Kidney tubule cell (primary cell): ENCODE measurements around the gene ANXA3.

Source experiments
- DNase-seq: peaks from one replicate; pipeline ENCODE4 v3.0.0-alpha.2; 2018; ENCODE audit warnings: low spot score

The ANXA3 gene

DNA sequence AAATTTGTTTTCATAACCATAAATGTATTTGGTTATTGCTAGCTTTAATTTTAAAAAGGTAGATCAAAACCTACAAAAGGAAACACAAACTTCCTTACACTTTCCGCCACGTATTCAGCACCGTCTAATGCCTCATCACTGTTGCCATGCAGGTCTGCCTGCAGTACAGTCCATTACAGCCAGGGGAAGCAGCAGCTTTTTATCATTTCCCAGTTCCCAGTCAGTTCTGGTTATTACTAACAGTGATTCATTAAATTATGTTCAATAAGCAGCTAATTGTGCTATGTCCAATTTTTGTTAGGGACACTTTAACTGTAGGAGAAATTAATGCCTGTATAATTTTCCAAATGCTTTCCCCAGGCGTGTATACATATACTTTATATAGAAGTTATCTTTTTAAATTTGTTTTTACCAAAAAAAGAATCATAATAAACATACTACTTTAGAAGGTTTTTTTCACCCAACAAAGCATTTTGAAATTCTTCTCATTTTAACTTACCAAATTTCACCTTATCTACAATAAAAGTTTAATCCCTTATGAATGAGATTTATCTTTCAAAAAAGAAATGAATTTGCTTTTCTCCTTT is 93.3 kb downstream of the ANXA3 start:
- peak; percentile 85 for DNase-seq

DNA sequence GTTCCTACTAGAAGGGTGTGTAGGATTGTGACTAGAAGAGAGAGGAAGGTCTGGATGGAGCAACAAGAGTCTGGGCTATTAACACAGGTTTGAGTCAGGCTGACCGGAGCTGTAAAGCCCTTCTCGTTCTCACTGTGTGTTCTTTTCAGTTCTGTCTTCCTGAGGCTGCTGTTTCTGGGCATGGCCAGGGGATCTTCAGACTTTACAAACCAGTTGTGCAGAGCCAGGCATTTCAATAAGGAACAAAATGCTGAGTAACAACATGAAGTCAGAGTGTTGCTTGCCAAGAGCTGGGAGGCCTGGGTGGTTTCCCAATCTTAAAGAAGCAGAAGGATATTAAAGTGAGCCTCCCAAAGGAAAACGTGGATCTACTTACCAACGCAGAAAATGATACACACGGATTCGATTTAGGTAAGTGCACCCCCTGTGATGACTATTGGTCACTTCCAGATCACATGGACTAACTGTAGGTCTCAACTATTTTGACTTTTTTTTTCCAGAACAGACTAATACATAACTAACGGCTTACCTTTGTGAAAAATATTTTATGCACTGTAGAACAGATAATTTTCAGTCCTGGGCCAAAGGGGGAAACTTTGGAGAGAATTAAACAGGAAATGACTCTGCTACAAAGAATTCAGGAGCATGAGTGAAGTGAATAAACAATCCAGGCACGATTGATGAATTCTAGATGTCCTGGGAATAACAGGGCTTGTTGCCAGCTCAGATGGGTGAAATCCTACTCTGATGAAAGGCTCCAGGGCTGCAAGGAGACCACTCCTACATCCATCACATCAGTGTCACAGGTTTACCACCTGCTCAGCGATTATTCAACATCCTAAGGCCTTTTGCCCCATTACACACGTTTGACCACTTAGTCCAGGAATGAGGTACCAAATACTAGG is 94.5 kb downstream of the ANXA3 start:
- peak; percentile 98 for DNase-seq

DNA sequence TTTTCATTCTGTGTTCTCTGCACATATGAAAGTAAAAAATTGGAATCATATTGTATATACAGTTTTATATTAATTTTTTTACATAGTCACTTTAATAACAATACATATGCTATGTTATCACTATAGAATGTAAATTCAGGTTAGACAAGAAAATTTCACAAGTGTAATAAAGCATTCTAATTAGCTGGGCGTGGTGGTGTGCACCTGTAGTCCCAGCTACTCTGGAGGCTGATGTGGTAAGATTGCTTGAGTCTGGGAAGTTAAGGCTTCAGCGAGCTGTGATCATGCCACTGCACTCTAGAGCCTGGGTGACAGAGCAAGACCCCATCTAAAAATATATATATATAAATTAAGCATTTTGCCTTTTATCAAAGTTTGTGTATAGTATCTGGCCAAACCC is 95.7 kb downstream of the ANXA3 start:
- no peak for DNase-seq

DNA sequence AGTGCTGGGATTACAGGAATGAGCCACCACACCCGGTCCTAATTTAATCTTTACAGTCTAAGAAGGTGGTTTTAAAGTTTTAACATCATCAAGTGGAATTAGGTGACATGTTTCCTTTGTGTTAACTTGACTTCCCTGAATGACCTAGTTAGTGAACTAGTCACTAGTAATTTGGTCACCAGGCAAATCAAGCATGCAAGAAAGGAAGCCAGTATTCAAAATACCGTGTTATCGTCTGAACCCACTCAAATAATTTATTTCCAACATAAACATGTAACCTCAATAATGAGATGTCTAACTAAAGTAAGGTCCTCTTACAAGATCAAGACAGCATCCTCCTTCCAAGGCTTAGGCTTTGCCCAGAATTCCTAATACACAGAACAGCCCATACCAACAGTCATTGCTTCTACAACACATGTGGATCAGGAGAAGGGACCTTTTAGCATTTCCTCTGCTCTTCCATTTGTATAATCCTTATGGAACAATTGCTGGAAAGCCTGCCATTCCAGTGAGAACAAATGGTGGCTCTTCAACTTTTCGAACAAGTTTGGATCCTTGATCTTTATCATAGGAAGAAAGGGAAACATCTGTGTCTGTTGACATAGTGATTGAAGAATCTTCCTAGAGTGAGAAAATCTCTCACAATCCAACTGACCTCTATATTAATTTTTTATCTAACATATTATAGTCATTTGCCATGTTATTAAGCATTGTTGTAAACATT is 97.2 kb downstream of the ANXA3 start:
- DNase-seq, result peak; percentile 15

DNA sequence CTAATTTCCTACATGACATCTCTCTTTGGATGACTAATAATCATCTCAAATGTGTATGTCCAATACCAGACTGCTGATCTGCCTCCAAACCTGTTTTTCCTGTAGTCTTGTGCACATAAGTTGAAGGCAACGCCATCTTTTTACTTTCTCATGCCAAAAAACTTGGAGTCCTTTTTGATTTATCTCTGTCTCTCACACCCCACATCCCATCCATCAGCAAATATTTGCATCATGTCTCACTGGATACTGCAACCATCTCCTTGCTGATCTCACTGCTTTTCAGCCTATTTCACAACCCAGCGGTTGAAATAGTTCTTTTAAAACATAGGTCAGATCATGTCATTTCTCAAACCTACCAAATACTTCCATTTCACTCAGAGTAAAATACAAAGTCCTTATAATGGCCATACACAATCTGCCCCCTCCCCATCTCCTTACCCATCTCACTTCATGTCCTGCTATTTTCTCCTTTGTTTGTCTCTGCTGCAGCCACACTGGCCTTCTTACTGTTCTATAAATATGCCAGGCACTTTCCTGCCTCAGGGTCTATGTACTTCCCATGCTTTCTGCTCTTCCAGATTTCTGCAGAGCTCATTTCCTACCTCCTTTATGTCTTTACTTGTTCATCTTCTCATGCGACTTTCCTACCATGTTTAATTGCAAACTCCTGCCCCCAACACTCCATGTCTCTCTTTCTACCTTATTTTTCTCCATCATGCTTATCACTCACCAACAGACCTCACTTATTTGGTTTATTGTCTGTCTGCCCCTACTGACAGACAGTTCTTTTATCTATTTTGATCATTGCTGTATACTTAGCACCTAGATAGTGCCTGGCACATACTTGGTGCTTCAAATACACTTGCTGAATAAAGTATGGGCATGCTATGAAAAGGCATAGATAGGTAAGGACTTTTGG is 98.8 kb downstream of the ANXA3 start:
- peak; percentile 46 for DNase-seq

DNA sequence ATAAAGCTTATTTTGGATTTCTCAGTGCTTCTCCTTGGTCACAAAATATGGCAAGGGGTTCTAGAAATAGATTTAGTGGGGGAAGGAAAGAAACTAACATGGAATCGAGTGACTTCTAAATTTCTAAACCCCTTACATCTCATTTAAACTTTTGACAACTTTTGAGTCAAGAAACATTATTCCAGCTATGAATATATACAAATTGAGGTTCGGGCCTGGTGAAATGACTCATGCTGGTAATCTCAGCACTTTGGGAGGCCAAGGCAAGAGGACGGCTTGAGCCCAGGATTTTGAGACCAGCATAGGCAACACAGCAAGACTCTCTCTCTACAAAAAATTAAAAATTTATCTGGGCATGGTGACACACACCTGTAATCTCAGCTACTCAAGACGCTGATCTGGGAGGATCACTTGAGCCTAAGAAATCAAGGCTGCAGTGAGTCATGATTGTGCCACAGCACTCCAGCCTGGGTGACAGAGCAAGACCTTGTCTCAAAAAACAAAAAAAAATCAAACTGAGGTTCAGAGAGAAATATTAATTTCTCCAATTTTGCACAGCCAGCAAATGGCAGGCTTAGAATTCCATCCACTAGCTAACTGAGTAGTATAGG is 99.8 kb downstream of the ANXA3 start:
- peak; percentile 20 for DNase-seq

DNA sequence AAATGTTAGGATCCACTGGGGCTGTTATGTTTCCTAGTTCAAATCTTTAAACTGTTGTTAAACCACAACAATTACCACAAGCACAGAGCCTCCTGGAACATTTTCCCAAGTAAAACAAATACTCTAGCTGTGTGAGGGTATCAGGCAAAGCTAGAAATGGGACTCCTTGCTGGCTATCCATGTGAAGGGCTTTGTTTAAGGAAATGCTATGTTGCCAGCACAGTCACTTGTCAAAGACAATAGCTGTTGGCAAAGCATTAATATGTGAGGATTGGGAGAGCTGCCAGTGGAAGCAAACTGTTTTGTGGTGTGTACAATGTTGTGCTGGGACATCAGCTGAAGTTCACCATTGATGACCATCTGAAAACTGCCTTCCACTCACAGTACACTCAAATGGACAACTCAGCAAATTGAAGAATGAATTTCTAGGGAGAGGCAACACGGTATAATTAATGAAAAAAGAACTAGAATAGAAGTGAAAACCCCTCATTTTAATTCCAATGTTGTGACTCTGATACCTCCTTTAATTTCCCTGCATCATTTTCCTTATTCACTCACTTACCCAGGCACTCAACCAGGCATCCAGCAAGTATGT is 100.8 kb downstream of the ANXA3 start:
- DNase-seq, result no peak

DNA sequence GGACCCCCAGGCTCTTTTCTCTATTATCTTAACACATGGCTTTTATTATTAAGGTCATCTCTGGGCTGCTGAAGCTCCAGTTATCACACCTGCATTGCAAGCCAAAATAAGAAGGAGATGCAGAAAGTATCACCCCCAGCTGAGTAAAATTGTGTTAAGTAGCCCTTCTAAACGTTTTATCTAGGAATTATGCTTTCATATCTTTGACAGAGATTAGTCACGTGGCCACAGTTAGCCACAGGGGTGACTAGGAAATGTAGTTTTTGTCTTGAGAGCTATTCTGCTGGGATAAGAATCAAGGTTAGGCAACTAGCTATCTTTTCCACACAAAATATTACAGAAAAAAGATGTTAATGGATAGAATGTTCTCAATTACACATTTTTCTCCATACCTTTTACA is 102.1 kb downstream of the ANXA3 start:
- no peak for DNase-seq

DNA sequence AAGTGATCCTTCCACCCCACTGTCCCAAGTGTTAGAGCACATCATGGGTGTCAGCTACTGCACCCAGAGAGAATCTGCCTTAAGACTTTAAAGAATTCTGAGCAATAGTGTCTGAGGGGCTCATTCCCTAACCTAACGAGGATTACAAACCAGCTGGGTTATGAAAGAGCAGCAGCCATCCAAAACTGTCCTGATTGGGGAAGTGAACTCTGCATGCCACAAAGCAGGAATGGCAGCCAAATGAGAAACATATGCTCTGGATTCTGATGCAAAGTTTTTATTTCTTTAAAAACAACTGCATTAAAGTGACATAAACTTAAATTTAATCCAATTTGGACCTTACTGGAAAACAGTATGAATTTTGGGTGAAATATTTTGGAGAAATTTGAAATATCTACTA is 103.2 kb downstream of the ANXA3 start:
- no peak for DNase-seq

DNA sequence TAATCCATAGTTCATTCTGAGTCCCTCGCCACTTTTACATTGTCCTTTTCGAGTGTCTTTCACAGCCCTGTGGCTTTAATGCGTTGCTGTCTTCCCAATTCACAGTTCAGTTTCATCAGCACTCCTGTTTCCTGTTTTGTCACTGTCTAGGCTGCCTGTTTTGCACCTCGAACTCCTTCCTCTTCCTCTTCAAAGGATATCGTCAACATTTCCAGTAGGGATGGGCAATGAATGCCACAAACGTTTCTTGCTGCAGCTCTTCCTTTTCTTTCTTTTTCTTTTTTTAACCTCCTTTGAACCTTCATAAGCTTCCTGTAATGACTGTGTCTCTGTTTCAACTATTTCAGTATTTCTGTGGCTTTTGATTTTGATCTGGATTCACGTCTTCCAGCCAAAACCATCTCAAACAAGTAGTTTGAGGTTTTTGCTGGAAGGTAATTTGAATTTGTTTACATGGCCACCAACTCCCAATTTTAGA is 105.4 kb downstream of the ANXA3 start:
- no peak for DNase-seq

DNA sequence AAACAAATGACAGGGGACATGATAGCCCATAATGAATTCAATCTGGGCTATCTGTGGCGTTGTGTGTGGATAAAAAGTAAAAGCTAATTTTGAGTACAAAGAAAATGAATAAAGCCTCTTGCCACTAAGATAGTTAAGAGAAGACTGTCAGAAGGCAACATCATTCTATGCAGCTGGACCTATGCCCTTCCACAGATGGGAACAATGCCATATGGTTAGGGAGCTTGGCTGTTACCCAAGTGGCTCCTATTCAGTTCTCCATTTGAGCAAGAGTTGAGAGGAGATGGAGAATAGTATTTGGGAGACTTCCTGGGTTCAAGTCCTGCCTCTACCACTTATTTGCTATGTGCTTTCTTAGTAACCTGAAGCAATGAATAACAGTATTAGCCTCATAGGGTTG is 107.7 kb downstream of the ANXA3 start:
- no peak for DNase-seq

DNA sequence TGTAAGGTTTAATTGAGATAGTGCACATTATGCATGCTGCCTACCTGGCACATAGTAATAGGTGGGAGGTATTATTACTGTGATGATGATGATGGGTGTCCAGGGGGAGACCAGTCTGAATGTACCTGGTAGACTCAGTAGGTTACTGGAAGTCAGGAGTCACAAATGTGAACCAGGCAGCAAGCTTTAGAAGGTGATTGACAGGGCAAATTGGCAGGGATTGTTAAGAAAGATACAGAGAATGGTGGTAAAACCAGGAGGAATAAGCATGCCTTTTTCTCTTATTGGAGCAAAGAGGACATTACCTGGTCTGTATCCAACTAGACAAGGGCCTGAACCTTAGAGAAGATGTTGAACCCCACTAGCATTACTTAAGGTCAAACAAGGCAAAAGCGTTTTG is 108.1 kb downstream of the ANXA3 start:
- DNase-seq, result no peak
